SK-N-SH treated with all-trans-retinoic acid at 6 μM for 48 hours (cell line): ENCODE measurements around the gene RNASEH1.

Source experiments
- ARNTL ChIP-seq: fragments of 450-650 bp; formaldehyde crosslinking; IDR thresholded peaks from 2 replicates; pipeline ENCODE4 v1.5.0; 2020; ENCODE audit warnings: low read depth, mild to moderate bottlenecking, moderate library complexity, borderline replicate concordance
- BACH2 ChIP-seq: fragments of 250-450 bp; sonication (Bioruptor Pico); IDR thresholded peaks from 2 replicates; pipeline ENCODE4 v1.9.0; 2021; ENCODE audit warnings: mild to moderate bottlenecking, borderline replicate concordance
- CSRNP3 ChIP-seq: fragments of 250-450 bp; sonication (Bioruptor Pico); IDR thresholded peaks from 2 replicates; pipeline ENCODE4 v1.5.1; 2021; ENCODE audit warnings: mild to moderate bottlenecking, moderate library complexity
- PATZ1 ChIP-seq: fragments of 250-450 bp; sonication (Bioruptor Pico); IDR thresholded peaks from 2 replicates; pipeline ENCODE4 v1.8.0; 2020; ENCODE audit warnings: mild to moderate bottlenecking, moderate library complexity, borderline replicate concordance
- POU6F1 ChIP-seq: fragments of 250-450 bp; sonication (Bioruptor Pico); IDR thresholded peaks from 2 replicates; pipeline ENCODE4 v1.8.0; 2021; ENCODE audit warnings: low read depth, mild to moderate bottlenecking, moderate library complexity, borderline replicate concordance
- TCF4 ChIP-seq: fragments of 250-450 bp; sonication (Bioruptor Pico); IDR thresholded peaks from 2 replicates; pipeline ENCODE4 v1.8.0; 2021; ENCODE audit warnings: mild to moderate bottlenecking, moderate library complexity, borderline replicate concordance
- TSHZ2 ChIP-seq: fragments of 250-450 bp; sonication (Bioruptor Pico); IDR thresholded peaks from 2 replicates; pipeline ENCODE4 v1.5.0; 2020; ENCODE audit warnings: mild to moderate bottlenecking, moderate library complexity
- ZFP3 ChIP-seq: fragments of 250-450 bp; sonication (Bioruptor Pico); IDR thresholded peaks from 2 replicates; pipeline ENCODE4 v1.5.0; 2020; ENCODE audit warnings: mild to moderate bottlenecking, moderate library complexity
- ZFP30 ChIP-seq: fragments of 450-650 bp; formaldehyde crosslinking; IDR thresholded peaks from 2 replicates; pipeline ENCODE4 v1.5.0; 2022; ENCODE audit warnings: mild to moderate bottlenecking, moderate library complexity
- ZNF565 ChIP-seq: fragments of 450-650 bp; formaldehyde crosslinking; conservative IDR thresholded peaks from 2 replicates; pipeline ENCODE4 v1.5.0; 2020; ENCODE audit warnings: low read depth, mild to moderate bottlenecking, moderate library complexity

GRCh38 chr2:3532941-3533340, 25.2 kb downstream of the RNASEH1 start:
- no peak for TF ChIP-seq CSRNP3
- no peak for TF ChIP-seq ZFP3 (CRISPR knock-in tag)
- no peak for TF ChIP-seq POU6F1 (CRISPR knock-in tag)
- no peak for TF ChIP-seq TCF4 (CRISPR knock-in tag)
- no peak for TF ChIP-seq ZFP30 (CRISPR knock-in tag)
- TF ChIP-seq ARNTL (CRISPR knock-in tag): no peak
- TF ChIP-seq ZNF565: no peak
- no peak for TF ChIP-seq PATZ1 (CRISPR knock-in tag)
- TF ChIP-seq BACH2 (CRISPR knock-in tag): no peak
- TF ChIP-seq TSHZ2 (CRISPR knock-in tag): no peak
